Measurements from ENCODE around the gene LRIT2.

GRCh38 chr10:84248794-84249193, 23.4 kb upstream of the LRIT2 start:
- TF ChIP-seq CREB1 (CRISPR knock-in tag; IDR thresholded peaks at IDR 0.05) = no peak
- TF ChIP-seq ATF3 (CRISPR knock-in tag; conservative IDR thresholded peaks at IDR 0.05) = no peak
- no peak for TF ChIP-seq USF2 (CRISPR knock-in tag; IDR thresholded peaks at IDR 0.05)
- no peak for TF ChIP-seq CTCF (IDR thresholded peaks at IDR 0.05)
- TF ChIP-seq ATF1 (CRISPR knock-in tag; IDR thresholded peaks at IDR 0.05) = no peak
- TF ChIP-seq ZNF317 (CRISPR knock-in tag; IDR thresholded peaks at IDR 0.05; ENCODE audit: borderline replicate concordance, low read depth) = no peak
- TF ChIP-seq NR3C1 (CRISPR knock-in tag; conservative IDR thresholded peaks at IDR 0.05; ENCODE audit: low read depth) = no peak
- TF ChIP-seq ZNF263 (CRISPR knock-in tag; IDR thresholded peaks at IDR 0.05; ENCODE audit: low read depth) = no peak
- TF ChIP-seq IRF2 (CRISPR knock-in tag; IDR thresholded peaks at IDR 0.05; ENCODE audit: borderline replicate concordance, low read depth) = no peak
- TF ChIP-seq IRF1 (CRISPR knock-in tag; IDR thresholded peaks at IDR 0.05) = no peak
- no peak for TF ChIP-seq SOX15 (CRISPR knock-in tag; IDR thresholded peaks at IDR 0.05)
- no peak for TF ChIP-seq SP1 (CRISPR knock-in tag; conservative IDR thresholded peaks at IDR 0.05)
- no peak for TF ChIP-seq RELA (CRISPR knock-in tag; IDR thresholded peaks at IDR 0.05; ENCODE audit: borderline replicate concordance)
